Neural progenitor cell (in vitro differentiated cells): ENCODE results near the gene CCT3. TPM values are rescaled to one million over a fixed set of nuclear protein-coding genes. Genes with fewer than 3 reads are reported as not detected.

Experiments used
- DNase-seq: peaks from one replicate; pipeline ENCODE4 v3.0.0-alpha.2; 2016; ENCODE audit warnings: low spot score
- H2AFZ ChIP-seq: fragments of 200-600 bp; sonication (generic); replicated peaks from 2 replicates; pipeline ENCODE4 v1.6.1; 2016; ENCODE audit warnings: antibody characterized with exemption
- H3F3A ChIP-seq: fragments of 200-600 bp; sonication (generic); 2 replicates; pipeline ENCODE4 v1.6.1; 2016; ENCODE audit warnings: antibody characterized with exemption, low read depth
- H3K27ac ChIP-seq: fragments of 200-600 bp; sonication (generic); 2 replicates; pipeline ENCODE4 v1.5.1; 2016; ENCODE audit warnings: mild to moderate bottlenecking
- H3K27me3 ChIP-seq: fragments of 200-600 bp; sonication (generic); 2 replicates; pipeline ENCODE4 v1.6.1; 2016; ENCODE audit warnings: mild to moderate bottlenecking, moderate library complexity
- H3K36me3 ChIP-seq: fragments of 200-600 bp; sonication (generic); 2 replicates; pipeline ENCODE4 v1.5.1; 2016
- H3K4me1 ChIP-seq: fragments of 200-600 bp; sonication (generic); 2 replicates; pipeline ENCODE4 v1.6.1; 2016; ENCODE audit warnings: mixed run types
- H3K4me2 ChIP-seq: fragments of 200-600 bp; sonication (generic); 2 replicates; pipeline ENCODE4 v1.6.1; 2016
- H3K4me3 ChIP-seq: fragments of 200-600 bp; sonication (generic); 2 replicates; pipeline ENCODE4 v1.5.1; 2016
- H3K79me2 ChIP-seq: fragments of 200-600 bp; sonication (generic); 2 replicates; pipeline ENCODE4 v1.6.1; 2016; ENCODE audit warnings: low read depth
- H3K9ac ChIP-seq: fragments of 200-600 bp; sonication (generic); 2 replicates; pipeline ENCODE4 v1.6.1; 2016
- H3K9me3 ChIP-seq: fragments of 200-600 bp; sonication (generic); 2 replicates; pipeline ENCODE4 v1.5.1; 2016; ENCODE audit warnings: low read depth
- H4K20me1 ChIP-seq: fragments of 200-600 bp; sonication (generic); 2 replicates; pipeline ENCODE4 v1.6.1; 2016; ENCODE audit warnings: low read depth
- H3K27ac Mint-ChIP-seq: 3 replicates; pipeline ENCODE4 v1.8.0; 2021; ENCODE audit warnings: mixed read lengths
- H3K27me3 Mint-ChIP-seq: 2 replicates; pipeline ENCODE4 v1.8.0; 2022; ENCODE audit warnings: low read depth, mild to moderate bottlenecking, inconsistent platforms, moderate library complexity, mixed read lengths; ENCODE audit not compliant: insufficient read depth
- H3K36me3 Mint-ChIP-seq: 3 replicates; pipeline ENCODE4 v1.8.0; 2021; ENCODE audit warnings: mixed read lengths
- H3K4me1 Mint-ChIP-seq: 3 replicates; pipeline ENCODE4 v1.8.0; 2021; ENCODE audit warnings: mixed read lengths
- H3K4me3 Mint-ChIP-seq: 3 replicates; pipeline ENCODE4 v1.8.0; 2021; ENCODE audit warnings: mild to moderate bottlenecking, moderate library complexity, mixed read lengths
- H3K9me3 Mint-ChIP-seq: 3 replicates; pipeline ENCODE4 v1.8.0; 2020; ENCODE audit warnings: mixed read lengths
- EZH2 ChIP-seq: fragments of 200-600 bp; sonication (generic); IDR thresholded peaks from 2 replicates; pipeline ENCODE4 v1.6.1; 2017; ENCODE audit warnings: antibody characterized with exemption, mild to moderate bottlenecking, moderate library complexity
- EZH2phosphoT487 ChIP-seq: fragments of 200-600 bp; sonication (generic); IDR thresholded peaks from 2 replicates; pipeline ENCODE4 v1.6.1; 2017; ENCODE audit warnings: antibody characterized with exemption
- total RNA-seq: library from RNA; depleted of rRNA; stranded (reverse); fragments of >200 nt; gene quantifications from 2 replicates; pipeline ENCODE4 v1.2.3, GENCODE V29; 2015; ENCODE audit warnings: low replicate concordance
- TF ChIP-seq, protein P1 (sequence below): fragments of 200-600 bp; sonication (generic); IDR thresholded peaks from 2 replicates; pipeline ENCODE4 v1.5.1; 2017; ENCODE audit warnings: antibody characterized with exemption, mild to moderate bottlenecking

The CCT3 gene
- total RNA-seq, 1 donor from 2014 or later, result 434 TPM

GRCh38 chr1:156289857-156290256 lies 48.2 kb downstream of the CCT3 start:
- no peaks in the 10 kb centered on the region for H3K27me3 Mint-ChIP-seq
- Histone ChIP-seq H3K4me2 (no peak overlapping the region), H3K79me2 (no peaks in the 10 kb centered on the region), H3K9me3 (no peaks in the 10 kb centered on the region), H3K36me3 (no peaks in the 10 kb centered on the region), H2AFZ (no peak overlapping the region), H3K4me3 (no peak overlapping the region), H3K9ac (no peak overlapping the region), H3K27ac (no peak overlapping the region), H3K27me3 (no peaks in the 10 kb centered on the region), H3K4me1 (peaks cover 2% of the 10 kb centered on the region), H4K20me1 (no peaks in the 10 kb centered on the region), H3F3A (peaks cover 11% of the 10 kb centered on the region)
- peaks cover 7% of the 10 kb centered on the region for H3K4me1 Mint-ChIP-seq
- H3K27ac Mint-ChIP-seq, result no peak overlapping the region
- no peak overlapping the region for H3K4me3 Mint-ChIP-seq
- peaks cover 1% of the 10 kb centered on the region for H3K36me3 Mint-ChIP-seq
- H3K9me3 Mint-ChIP-seq, result no peaks in the 10 kb centered on the region
- TF ChIP-seq EZH2phosphoT487 (no peak), EZH2 (no peak)
- TF ChIP-seq, protein P1, sequence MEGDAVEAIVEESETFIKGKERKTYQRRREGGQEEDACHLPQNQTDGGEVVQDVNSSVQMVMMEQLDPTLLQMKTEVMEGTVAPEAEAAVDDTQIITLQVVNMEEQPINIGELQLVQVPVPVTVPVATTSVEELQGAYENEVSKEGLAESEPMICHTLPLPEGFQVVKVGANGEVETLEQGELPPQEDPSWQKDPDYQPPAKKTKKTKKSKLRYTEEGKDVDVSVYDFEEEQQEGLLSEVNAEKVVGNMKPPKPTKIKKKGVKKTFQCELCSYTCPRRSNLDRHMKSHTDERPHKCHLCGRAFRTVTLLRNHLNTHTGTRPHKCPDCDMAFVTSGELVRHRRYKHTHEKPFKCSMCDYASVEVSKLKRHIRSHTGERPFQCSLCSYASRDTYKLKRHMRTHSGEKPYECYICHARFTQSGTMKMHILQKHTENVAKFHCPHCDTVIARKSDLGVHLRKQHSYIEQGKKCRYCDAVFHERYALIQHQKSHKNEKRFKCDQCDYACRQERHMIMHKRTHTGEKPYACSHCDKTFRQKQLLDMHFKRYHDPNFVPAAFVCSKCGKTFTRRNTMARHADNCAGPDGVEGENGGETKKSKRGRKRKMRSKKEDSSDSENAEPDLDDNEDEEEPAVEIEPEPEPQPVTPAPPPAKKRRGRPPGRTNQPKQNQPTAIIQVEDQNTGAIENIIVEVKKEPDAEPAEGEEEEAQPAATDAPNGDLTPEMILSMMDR, result no peak
- no peak for DNase-seq

GRCh38 chr1:156286061-156286460 lies 52.0 kb downstream of the CCT3 start:
- TF ChIP-seq EZH2 (no peak), EZH2phosphoT487 (no peak)
- TF ChIP-seq, protein P1, result no peak
- Mint-ChIP-seq H3K4me1 (peaks cover 19% of the 10 kb centered on the region), H3K27me3 (peaks cover 2% of the 10 kb centered on the region), H3K27ac (no peak overlapping the region), H3K9me3 (no peaks in the 10 kb centered on the region), H3K4me3 (no peak overlapping the region), H3K36me3 (no peaks in the 10 kb centered on the region)
- Histone ChIP-seq H3K27me3 (no peaks in the 10 kb centered on the region), H3F3A (no peaks in the 10 kb centered on the region), H3K36me3 (no peaks in the 10 kb centered on the region), H3K79me2 (peaks cover 19% of the 10 kb centered on the region), H2AFZ (no peak overlapping the region), H3K9ac (no peak overlapping the region), H3K4me3 (no peak overlapping the region), H3K4me1 (peaks cover 12% of the 10 kb centered on the region), H3K4me2 (no peak overlapping the region), H4K20me1 (peaks cover 10% of the 10 kb centered on the region), H3K27ac (no peak overlapping the region), H3K9me3 (no peaks in the 10 kb centered on the region)
- no peak for DNase-seq

DNA sequence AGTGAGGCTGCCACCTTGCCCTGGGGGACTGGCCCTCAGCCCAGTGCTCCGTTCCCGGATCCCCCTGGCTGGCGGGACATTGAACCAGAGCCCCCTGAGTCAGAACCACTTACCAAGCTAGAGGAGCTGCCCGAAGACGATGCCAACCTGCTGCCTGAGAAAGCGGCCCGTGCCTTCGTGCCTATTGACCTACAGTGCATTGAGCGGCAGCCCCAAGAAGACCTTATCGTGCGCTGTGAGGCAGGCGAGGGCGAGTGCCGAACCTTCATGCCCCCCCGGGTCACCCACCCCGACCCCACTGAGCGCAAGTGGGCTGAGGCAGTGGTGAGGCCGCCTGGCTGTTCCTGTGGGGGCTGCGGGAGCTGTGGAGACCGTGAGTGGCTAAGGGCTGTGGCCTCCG lies 52.7 kb downstream of the CCT3 start:
- H3K36me3 Mint-ChIP-seq, result no peaks in the 10 kb centered on the region
- peaks cover 20% of the 10 kb centered on the region for H3K4me1 Mint-ChIP-seq
- no peak overlapping the region for H3K4me3 ChIP-seq
- H3K79me2 ChIP-seq, result peaks cover 25% of the 10 kb centered on the region
- H3K9me3 Mint-ChIP-seq, result no peaks in the 10 kb centered on the region
- H3F3A ChIP-seq, result no peaks in the 10 kb centered on the region
- H3K9me3 ChIP-seq, result no peaks in the 10 kb centered on the region
- peaks cover 16% of the 10 kb centered on the region for H4K20me1 ChIP-seq
- H3K27ac ChIP-seq, result no peak overlapping the region
- peaks cover 14% of the 10 kb centered on the region for H3K4me1 ChIP-seq
- no peaks in the 10 kb centered on the region for H3K27me3 ChIP-seq
- no peaks in the 10 kb centered on the region for H3K36me3 ChIP-seq
- DNase-seq, result no peak
- H3K27me3 Mint-ChIP-seq, result peaks cover 2% of the 10 kb centered on the region
- no peak for TF ChIP-seq EZH2
- TF ChIP-seq, protein P1, result no peak
- no peak for TF ChIP-seq EZH2phosphoT487
- no peak overlapping the region for H3K9ac ChIP-seq
- H3K27ac Mint-ChIP-seq, result no peak overlapping the region
- H3K4me3 Mint-ChIP-seq, result no peak overlapping the region
- no peak overlapping the region for H3K4me2 ChIP-seq
- H2AFZ ChIP-seq, result no peak overlapping the region
